ENCODE results near the gene CPSF7. TPM values are rescaled to one million over a fixed set of nuclear protein-coding genes. Genes with fewer than 3 reads are reported as not detected.

Gene CPSF7
- total and polyA plus RNA-seq, 10 of the 15 experiments (the other 5 are each of a cell fraction or from before 2014, with no cell fraction given): 14.9 to 93.1 (median 60.9) TPM

DNA sequence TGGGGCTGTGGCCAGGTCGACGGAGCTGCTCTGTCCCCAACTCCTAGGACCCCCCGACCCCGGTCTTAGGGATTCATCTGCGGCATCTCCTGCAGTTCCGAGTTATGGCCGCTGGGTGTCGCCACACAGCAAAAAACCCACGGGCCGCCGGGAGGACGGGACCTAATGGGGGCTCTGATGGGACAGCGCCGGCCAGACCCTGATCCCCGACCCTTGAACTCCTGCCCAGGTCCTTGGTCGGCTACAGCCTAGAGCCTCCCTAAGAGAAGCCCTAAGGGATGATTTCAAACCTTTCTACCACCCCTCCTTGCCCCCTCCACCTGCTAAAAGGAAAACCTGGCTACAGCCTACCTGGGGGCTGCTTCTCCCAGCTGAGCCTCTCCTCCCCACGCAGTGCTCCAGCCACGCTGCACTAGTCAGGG is 48.0 kb upstream of the CPSF7 start (continued):
- TF ChIP-seq, protein P1, sequence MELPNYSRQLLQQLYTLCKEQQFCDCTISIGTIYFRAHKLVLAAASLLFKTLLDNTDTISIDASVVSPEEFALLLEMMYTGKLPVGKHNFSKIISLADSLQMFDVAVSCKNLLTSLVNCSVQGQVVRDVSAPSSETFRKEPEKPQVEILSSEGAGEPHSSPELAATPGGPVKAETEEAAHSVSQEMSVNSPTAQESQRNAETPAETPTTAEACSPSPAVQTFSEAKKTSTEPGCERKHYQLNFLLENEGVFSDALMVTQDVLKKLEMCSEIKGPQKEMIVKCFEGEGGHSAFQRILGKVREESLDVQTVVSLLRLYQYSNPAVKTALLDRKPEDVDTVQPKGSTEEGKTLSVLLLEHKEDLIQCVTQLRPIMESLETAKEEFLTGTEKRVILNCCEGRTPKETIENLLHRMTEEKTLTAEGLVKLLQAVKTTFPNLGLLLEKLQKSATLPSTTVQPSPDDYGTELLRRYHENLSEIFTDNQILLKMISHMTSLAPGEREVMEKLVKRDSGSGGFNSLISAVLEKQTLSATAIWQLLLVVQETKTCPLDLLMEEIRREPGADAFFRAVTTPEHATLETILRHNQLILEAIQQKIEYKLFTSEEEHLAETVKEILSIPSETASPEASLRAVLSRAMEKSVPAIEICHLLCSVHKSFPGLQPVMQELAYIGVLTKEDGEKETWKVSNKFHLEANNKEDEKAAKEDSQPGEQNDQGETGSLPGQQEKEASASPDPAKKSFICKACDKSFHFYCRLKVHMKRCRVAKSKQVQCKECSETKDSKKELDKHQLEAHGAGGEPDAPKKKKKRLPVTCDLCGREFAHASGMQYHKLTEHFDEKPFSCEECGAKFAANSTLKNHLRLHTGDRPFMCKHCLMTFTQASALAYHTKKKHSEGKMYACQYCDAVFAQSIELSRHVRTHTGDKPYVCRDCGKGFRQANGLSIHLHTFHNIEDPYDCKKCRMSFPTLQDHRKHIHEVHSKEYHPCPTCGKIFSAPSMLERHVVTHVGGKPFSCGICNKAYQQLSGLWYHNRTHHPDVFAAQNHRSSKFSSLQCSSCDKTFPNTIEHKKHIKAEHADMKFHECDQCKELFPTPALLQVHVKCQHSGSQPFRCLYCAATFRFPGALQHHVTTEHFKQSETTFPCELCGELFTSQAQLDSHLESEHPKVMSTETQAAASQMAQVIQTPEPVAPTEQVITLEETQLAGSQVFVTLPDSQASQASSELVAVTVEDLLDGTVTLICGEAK (IDR thresholded peaks at IDR 0.05; ENCODE audit: borderline replicate concordance): no peak
- TF ChIP-seq MTA2 (IDR thresholded peaks at IDR 0.05; ENCODE audit: low read depth): no peak
- no peak for TF ChIP-seq NFIC (IDR thresholded peaks at IDR 0.05; ENCODE audit: low read depth, low read length)
- peak; percentile 31; the same call in 1 of the 2 replicates for TF ChIP-seq YY1 (IDR thresholded peaks at IDR 0.05; ENCODE audit: low read depth, low read length)
- TF ChIP-seq ZSCAN29 (IDR thresholded peaks at IDR 0.05): no peak
- TF ChIP-seq, protein P2, sequence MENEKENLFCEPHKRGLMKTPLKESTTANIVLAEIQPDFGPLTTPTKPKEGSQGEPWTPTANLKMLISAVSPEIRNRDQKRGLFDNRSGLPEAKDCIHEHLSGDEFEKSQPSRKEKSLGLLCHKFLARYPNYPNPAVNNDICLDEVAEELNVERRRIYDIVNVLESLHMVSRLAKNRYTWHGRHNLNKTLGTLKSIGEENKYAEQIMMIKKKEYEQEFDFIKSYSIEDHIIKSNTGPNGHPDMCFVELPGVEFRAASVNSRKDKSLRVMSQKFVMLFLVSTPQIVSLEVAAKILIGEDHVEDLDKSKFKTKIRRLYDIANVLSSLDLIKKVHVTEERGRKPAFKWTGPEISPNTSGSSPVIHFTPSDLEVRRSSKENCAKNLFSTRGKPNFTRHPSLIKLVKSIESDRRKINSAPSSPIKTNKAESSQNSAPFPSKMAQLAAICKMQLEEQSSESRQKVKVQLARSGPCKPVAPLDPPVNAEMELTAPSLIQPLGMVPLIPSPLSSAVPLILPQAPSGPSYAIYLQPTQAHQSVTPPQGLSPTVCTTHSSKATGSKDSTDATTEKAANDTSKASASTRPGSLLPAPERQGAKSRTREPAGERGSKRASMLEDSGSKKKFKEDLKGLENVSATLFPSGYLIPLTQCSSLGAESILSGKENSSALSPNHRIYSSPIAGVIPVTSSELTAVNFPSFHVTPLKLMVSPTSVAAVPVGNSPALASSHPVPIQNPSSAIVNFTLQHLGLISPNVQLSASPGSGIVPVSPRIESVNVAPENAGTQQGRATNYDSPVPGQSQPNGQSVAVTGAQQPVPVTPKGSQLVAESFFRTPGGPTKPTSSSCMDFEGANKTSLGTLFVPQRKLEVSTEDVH (IDR thresholded peaks at IDR 0.05; ENCODE audit: low read depth, partially characterized antibody): no peak
- TF ChIP-seq MEF2B (IDR thresholded peaks at IDR 0.05; ENCODE audit: partially characterized antibody, poor library complexity, severe bottlenecking): no peak
- TF ChIP-seq, protein P3, sequence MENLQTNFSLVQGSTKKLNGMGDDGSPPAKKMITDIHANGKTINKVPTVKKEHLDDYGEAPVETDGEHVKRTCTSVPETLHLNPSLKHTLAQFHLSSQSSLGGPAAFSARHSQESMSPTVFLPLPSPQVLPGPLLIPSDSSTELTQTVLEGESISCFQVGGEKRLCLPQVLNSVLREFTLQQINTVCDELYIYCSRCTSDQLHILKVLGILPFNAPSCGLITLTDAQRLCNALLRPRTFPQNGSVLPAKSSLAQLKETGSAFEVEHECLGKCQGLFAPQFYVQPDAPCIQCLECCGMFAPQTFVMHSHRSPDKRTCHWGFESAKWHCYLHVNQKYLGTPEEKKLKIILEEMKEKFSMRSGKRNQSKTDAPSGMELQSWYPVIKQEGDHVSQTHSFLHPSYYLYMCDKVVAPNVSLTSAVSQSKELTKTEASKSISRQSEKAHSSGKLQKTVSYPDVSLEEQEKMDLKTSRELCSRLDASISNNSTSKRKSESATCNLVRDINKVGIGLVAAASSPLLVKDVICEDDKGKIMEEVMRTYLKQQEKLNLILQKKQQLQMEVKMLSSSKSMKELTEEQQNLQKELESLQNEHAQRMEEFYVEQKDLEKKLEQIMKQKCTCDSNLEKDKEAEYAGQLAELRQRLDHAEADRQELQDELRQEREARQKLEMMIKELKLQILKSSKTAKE (IDR thresholded peaks at IDR 0.05; ENCODE audit: low read depth, poor library complexity, severe bottlenecking): no peak
- no peak for TF ChIP-seq MEF2A (IDR thresholded peaks at IDR 0.05; ENCODE audit: insufficient read depth, low read depth, low read length)
- no peak for TF ChIP-seq IKZF2 (IDR thresholded peaks at IDR 0.05)
- no peak for TF ChIP-seq GATAD2B (conservative IDR thresholded peaks at IDR 0.05; ENCODE audit: low read depth)
